Neural progenitor cell (in vitro differentiated cells): Measurements from ENCODE around the gene CACNA1D. TPM values are rescaled to one million over a fixed set of nuclear protein-coding genes. Genes with fewer than 3 reads are reported as not detected.

Experiments used
- DNase-seq: peaks from one replicate; pipeline ENCODE4 v3.0.0-alpha.2; 2016; ENCODE audit warnings: low spot score
- H2AFZ ChIP-seq: fragments of 200-600 bp; sonication (generic); replicated peaks from 2 replicates; pipeline ENCODE4 v1.6.1; 2016; ENCODE audit warnings: antibody characterized with exemption
- H3F3A ChIP-seq: fragments of 200-600 bp; sonication (generic); 2 replicates; pipeline ENCODE4 v1.6.1; 2016; ENCODE audit warnings: antibody characterized with exemption, low read depth
- H3K27ac ChIP-seq: fragments of 200-600 bp; sonication (generic); 2 replicates; pipeline ENCODE4 v1.5.1; 2016; ENCODE audit warnings: mild to moderate bottlenecking
- H3K27me3 ChIP-seq: fragments of 200-600 bp; sonication (generic); 2 replicates; pipeline ENCODE4 v1.6.1; 2016; ENCODE audit warnings: mild to moderate bottlenecking, moderate library complexity
- H3K36me3 ChIP-seq: fragments of 200-600 bp; sonication (generic); 2 replicates; pipeline ENCODE4 v1.5.1; 2016
- H3K4me1 ChIP-seq: fragments of 200-600 bp; sonication (generic); 2 replicates; pipeline ENCODE4 v1.6.1; 2016; ENCODE audit warnings: mixed run types
- H3K4me2 ChIP-seq: fragments of 200-600 bp; sonication (generic); 2 replicates; pipeline ENCODE4 v1.6.1; 2016
- H3K4me3 ChIP-seq: fragments of 200-600 bp; sonication (generic); 2 replicates; pipeline ENCODE4 v1.5.1; 2016
- H3K79me2 ChIP-seq: fragments of 200-600 bp; sonication (generic); 2 replicates; pipeline ENCODE4 v1.6.1; 2016; ENCODE audit warnings: low read depth
- H3K9ac ChIP-seq: fragments of 200-600 bp; sonication (generic); 2 replicates; pipeline ENCODE4 v1.6.1; 2016
- H3K9me3 ChIP-seq: fragments of 200-600 bp; sonication (generic); 2 replicates; pipeline ENCODE4 v1.5.1; 2016; ENCODE audit warnings: low read depth
- H4K20me1 ChIP-seq: fragments of 200-600 bp; sonication (generic); 2 replicates; pipeline ENCODE4 v1.6.1; 2016; ENCODE audit warnings: low read depth
- H3K27ac Mint-ChIP-seq: 3 replicates; pipeline ENCODE4 v1.8.0; 2021; ENCODE audit warnings: mixed read lengths
- H3K27me3 Mint-ChIP-seq: 2 replicates; pipeline ENCODE4 v1.8.0; 2022; ENCODE audit warnings: low read depth, mild to moderate bottlenecking, inconsistent platforms, moderate library complexity, mixed read lengths; ENCODE audit not compliant: insufficient read depth
- H3K36me3 Mint-ChIP-seq: 3 replicates; pipeline ENCODE4 v1.8.0; 2021; ENCODE audit warnings: mixed read lengths
- H3K4me1 Mint-ChIP-seq: 3 replicates; pipeline ENCODE4 v1.8.0; 2021; ENCODE audit warnings: mixed read lengths
- H3K4me3 Mint-ChIP-seq: 3 replicates; pipeline ENCODE4 v1.8.0; 2021; ENCODE audit warnings: mild to moderate bottlenecking, moderate library complexity, mixed read lengths
- H3K9me3 Mint-ChIP-seq: 3 replicates; pipeline ENCODE4 v1.8.0; 2020; ENCODE audit warnings: mixed read lengths
- CTCF ChIP-seq: fragments of 200-600 bp; sonication (generic); IDR thresholded peaks from 2 replicates; pipeline ENCODE4 v1.5.1; 2017; ENCODE audit warnings: antibody characterized with exemption, mild to moderate bottlenecking
- EZH2 ChIP-seq: fragments of 200-600 bp; sonication (generic); IDR thresholded peaks from 2 replicates; pipeline ENCODE4 v1.6.1; 2017; ENCODE audit warnings: antibody characterized with exemption, mild to moderate bottlenecking, moderate library complexity
- EZH2phosphoT487 ChIP-seq: fragments of 200-600 bp; sonication (generic); IDR thresholded peaks from 2 replicates; pipeline ENCODE4 v1.6.1; 2017; ENCODE audit warnings: antibody characterized with exemption
- total RNA-seq: library from RNA; depleted of rRNA; stranded (reverse); fragments of >200 nt; gene quantifications from 2 replicates; pipeline ENCODE4 v1.2.3, GENCODE V29; 2015; ENCODE audit warnings: low replicate concordance

CACNA1D gene
- total RNA-seq, 1 donor from 2014 or later = 4.7 TPM

DNA sequence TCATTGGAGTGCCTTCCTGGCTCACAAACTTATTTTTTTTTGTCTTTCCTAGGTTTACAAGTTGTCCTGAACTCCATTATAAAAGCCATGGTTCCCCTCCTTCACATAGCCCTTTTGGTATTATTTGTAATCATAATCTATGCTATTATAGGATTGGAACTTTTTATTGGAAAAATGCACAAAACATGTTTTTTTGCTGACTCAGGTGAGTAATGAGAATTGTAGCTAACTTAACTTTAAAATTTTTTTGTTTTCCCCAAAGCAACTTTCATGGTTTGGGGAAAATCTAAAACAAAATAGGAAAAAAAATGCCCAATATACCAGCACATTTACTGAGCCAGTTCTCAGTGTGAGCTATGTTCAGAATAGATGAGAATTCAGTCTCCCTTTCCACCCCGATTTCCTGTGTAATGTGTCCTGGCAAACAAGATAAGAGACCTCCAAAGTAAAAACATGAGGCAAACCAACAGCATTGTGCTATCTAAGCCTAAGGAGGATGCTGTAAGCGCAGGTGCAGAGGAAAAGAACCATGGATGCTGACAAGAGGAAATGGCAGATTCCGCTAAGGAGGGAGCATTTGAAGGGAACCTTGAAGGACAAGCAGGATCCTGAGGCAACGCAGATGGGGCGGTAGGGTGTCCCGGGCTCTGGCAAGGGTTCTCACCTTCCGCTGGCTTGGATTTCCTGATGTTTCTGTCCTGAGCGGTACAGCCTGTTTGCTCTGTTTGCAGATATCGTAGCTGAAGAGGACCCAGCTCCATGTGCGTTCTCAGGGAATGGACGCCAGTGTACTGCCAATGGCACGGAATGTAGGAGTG, 171.4 kb downstream of the CACNA1D start:
- Histone ChIP-seq H3K4me2 (no peak overlapping the region), H2AFZ (no peak overlapping the region), H3F3A (no peaks in the 10 kb centered on the region), H3K27me3 (no peaks in the 10 kb centered on the region), H3K9ac (no peak overlapping the region), H3K4me3 (no peak overlapping the region), H3K27ac (no peak overlapping the region), H3K9me3 (no peaks in the 10 kb centered on the region), H4K20me1 (no peaks in the 10 kb centered on the region), H3K79me2 (no peaks in the 10 kb centered on the region), H3K36me3 (no peaks in the 10 kb centered on the region), H3K4me1 (no peaks in the 10 kb centered on the region)
- no peak overlapping the region for H3K27ac Mint-ChIP-seq
- no peak for DNase-seq
- no peaks in the 10 kb centered on the region for H3K36me3 Mint-ChIP-seq
- no peaks in the 10 kb centered on the region for H3K27me3 Mint-ChIP-seq
- TF ChIP-seq CTCF (no peak), EZH2 (no peak), EZH2phosphoT487 (no peak)
- H3K4me1 Mint-ChIP-seq = no peaks in the 10 kb centered on the region
- peaks cover 12% of the 10 kb centered on the region for H3K9me3 Mint-ChIP-seq
- H3K4me3 Mint-ChIP-seq = no peak overlapping the region

GRCh38 chr3:53668872-53669271, 174.5 kb downstream of the CACNA1D start:
- Histone ChIP-seq H3K4me3 (no peak overlapping the region), H3K27me3 (no peaks in the 10 kb centered on the region), H3K4me2 (no peak overlapping the region), H4K20me1 (no peaks in the 10 kb centered on the region), H3K9me3 (no peaks in the 10 kb centered on the region), H3F3A (no peaks in the 10 kb centered on the region), H3K36me3 (no peaks in the 10 kb centered on the region), H3K9ac (no peak overlapping the region), H3K79me2 (no peaks in the 10 kb centered on the region), H3K4me1 (no peaks in the 10 kb centered on the region), H3K27ac (no peak overlapping the region), H2AFZ (no peak overlapping the region)
- Mint-ChIP-seq H3K27ac (no peak overlapping the region), H3K4me1 (peaks cover 3% of the 10 kb centered on the region), H3K27me3 (peaks cover 2% of the 10 kb centered on the region), H3K9me3 (no peaks in the 10 kb centered on the region), H3K36me3 (no peaks in the 10 kb centered on the region), H3K4me3 (no peak overlapping the region)
- peak; percentile 30 for DNase-seq
- TF ChIP-seq CTCF (peak; percentile 54), EZH2phosphoT487 (no peak)

- no peak for DNase-seq
- Histone ChIP-seq H3K9me3 (no peaks in the 10 kb centered on the region), H3K9ac (no peak overlapping the region), H3K4me2 (no peak overlapping the region), H4K20me1 (no peaks in the 10 kb centered on the region), H3K79me2 (no peaks in the 10 kb centered on the region), H3K4me1 (peaks cover 6% of the 10 kb centered on the region), H3K27me3 (no peaks in the 10 kb centered on the region), H3K36me3 (no peaks in the 10 kb centered on the region), H3K27ac (no peak overlapping the region), H3F3A (no peaks in the 10 kb centered on the region), H2AFZ (no peak overlapping the region), H3K4me3 (no peak overlapping the region)
- Mint-ChIP-seq H3K27me3 (peaks cover 2% of the 10 kb centered on the region), H3K9me3 (no peaks in the 10 kb centered on the region), H3K36me3 (no peaks in the 10 kb centered on the region), H3K27ac (no peak overlapping the region), H3K4me3 (no peak overlapping the region), H3K4me1 (peaks cover 12% of the 10 kb centered on the region)
- TF ChIP-seq EZH2 (no peak), EZH2phosphoT487 (no peak), CTCF (no peak)
Observed at GRCh38 chr3:53670721-53671120, 176.3 kb downstream of the CACNA1D start.
